Measurements from ENCODE around the gene DOCK3.

- TF ChIP-seq CTCF (IDR thresholded peaks at IDR 0.05 in 8 of 11, conservative IDR thresholded peaks at IDR 0.05 in 3 of 11) = no peak
- no peak for TF ChIP-seq POLR2A (IDR thresholded peaks at IDR 0.05)
- TF ChIP-seq POLR2AphosphoS5 (IDR thresholded peaks at IDR 0.05) = no peak
Observed at GRCh38 chr3:51375571-51375970, 700.8 kb downstream of the DOCK3 start.

Measured in spleen (tissue), 7 donors.